Suppressor macrophage (primary cell): ENCODE results near the gene SEC22B.
A peak's percentile ranks its signal among the peaks of the same experiment; 100 is the strongest.
"Not testable (repeated sequence)": the region's sequence is repeated elsewhere in the genome, so short reads cannot be mapped to it uniquely, and the experiment has no call there.

Source experiments
- DNase-seq, 4 experiments: peaks; one replicate each; pipeline ENCODE4 v3.0.0-alpha.2; 2020 to 2022
- total RNA-seq, 17 experiments: gene quantifications; one replicate each; lab custom pipeline; 2026; ENCODE audit warnings: mixed read lengths in 6 of 17, inconsistent platforms in 3 of 17; lab: John Stamatoyannopoulos, UW

The SEC22B gene
- 62.9 to 143 (median 105) reads per million in 17 experiments for total RNA-seq

DNA sequence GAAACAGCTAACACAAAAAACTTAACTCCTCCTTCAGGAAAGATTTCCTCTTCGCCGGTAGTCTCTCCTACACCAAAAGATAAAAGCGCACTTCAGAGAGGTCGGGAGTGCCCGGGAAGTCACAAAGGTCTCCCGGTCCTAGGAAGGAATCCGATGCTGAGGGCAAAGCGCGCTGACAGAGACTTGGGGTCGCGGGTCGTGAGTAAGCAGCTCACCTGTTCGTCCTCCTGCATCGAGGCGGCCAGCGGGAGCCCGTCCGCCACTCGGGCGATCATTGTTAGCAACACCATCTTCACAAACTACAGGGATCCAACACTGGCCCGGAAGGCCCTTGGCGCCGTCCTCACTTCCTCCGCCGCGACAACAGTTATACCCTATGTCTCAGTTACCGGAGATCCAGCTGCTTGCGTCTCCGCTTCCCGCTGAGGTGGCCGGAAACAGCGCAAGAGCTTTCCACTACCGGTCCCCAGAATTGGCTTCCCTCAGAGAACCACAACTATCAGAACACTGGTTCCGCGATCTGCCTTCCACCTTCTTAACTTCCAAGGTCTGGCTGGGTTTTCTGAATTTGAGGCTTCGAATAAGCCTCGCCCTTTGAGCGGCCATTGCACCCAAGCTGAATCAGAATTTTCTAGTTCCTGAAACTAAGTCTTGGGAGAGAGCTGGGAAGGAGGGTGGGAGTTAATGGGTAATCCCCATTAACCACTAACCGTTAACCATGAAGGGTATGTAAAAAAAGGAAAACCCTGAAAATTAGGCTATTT is at the start of gene SEC22B:
Gene SEC22B, minus strand, starts transcription at position 429 of the 764 bp plus-strand sequence. Its CDS starts 139 bp downstream, at position 290.
- DNase-seq: peak; percentile 94 to 96 (median 96)

DNA sequence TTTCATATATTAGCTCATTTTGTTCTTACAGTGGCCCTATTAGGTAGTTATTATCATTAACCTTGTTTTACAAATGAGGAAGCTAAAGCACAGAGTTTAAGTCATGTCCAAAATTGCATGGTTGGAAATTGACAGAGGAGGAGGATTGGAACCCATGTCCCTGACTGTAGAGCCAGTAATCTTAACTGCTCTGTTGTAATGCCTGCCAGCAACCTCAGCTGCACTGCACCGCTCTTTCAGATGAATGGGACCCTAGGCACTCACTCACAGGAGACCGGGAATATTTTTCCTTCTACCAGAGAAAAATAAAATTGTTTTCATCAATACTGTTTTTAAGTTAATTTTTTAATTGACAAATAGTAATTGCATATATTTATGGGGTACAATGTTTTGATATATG is 41.6 kb upstream of the SEC22B start:
- DNase-seq: peak in 1 of 4 experiments; percentile 2

DNA sequence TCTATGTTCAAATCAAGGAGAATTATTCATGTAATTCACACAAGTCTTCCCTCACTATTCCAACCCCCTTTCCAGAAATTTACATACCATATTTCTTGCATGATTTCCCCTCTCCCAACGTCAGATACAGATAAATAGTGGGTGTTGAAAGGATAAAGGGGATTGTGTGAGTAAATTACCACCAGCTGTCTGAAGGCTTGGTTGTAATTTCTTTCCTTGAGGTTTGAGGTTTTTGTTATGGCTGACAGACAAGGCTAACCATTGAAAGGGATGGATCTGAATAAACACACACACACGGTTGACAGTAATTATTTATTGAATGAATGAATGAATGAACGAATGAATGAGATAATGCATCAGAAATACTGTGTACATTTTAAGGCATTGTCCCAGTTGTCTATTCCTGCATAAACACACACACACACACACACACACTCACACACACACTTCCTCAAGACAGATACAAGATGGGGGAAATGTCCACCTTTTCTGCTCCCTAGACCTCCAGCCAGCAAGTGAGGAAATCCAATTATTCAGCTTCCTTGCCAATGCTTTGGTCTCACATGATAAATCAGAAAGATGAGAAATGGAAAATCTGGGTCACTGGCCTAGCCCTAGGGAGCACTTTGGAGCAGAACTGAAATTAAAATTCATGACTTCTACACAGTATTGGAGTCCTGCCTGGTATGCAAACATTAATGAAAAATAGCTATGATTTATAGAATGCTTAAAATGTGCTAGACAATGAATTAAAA is 41.0 kb upstream of the SEC22B start:
- DNase-seq: peak in 2 of 4 experiments; percentile 4 to 5

DNA sequence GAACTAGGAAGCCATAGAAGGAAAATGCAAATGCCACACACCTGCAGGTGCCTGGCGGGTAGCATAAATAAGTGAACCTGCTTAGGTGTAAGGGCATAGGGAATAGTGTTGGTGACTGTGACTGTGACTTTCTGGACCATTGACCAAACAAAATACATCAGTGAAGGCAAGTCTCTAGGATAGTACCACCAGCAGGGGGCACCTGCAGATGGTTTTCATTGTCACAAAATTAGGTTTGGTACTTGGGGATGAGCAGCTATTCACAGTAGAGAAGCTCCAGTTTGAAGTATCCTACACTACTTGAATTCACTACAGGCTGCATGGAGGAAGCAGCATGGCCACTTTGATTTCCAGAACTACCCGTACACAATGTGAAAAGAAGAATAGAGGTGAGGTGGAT is 37.3 kb upstream of the SEC22B start:
- DNase-seq: not testable (repeated sequence)

DNA sequence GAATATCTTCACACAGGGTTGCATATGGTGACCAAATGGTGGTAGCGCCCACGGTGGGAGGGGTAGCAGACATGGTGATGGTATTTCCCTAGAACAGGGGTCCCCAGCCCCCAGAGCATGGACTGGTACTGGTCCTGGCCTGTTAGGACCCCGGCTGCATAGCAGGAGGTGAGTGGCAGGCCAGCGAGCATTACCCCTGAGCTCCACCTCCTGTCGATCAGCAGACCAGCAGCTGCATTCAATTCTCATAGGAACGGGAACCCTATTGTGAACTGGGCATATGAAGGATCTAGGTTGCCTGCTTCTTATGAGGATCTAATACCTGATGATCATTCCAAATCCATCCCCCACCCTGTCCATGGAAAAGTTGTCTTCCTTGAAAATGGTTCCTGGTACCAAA is 34.4 kb upstream of the SEC22B start:
- not testable (repeated sequence) for DNase-seq

DNA sequence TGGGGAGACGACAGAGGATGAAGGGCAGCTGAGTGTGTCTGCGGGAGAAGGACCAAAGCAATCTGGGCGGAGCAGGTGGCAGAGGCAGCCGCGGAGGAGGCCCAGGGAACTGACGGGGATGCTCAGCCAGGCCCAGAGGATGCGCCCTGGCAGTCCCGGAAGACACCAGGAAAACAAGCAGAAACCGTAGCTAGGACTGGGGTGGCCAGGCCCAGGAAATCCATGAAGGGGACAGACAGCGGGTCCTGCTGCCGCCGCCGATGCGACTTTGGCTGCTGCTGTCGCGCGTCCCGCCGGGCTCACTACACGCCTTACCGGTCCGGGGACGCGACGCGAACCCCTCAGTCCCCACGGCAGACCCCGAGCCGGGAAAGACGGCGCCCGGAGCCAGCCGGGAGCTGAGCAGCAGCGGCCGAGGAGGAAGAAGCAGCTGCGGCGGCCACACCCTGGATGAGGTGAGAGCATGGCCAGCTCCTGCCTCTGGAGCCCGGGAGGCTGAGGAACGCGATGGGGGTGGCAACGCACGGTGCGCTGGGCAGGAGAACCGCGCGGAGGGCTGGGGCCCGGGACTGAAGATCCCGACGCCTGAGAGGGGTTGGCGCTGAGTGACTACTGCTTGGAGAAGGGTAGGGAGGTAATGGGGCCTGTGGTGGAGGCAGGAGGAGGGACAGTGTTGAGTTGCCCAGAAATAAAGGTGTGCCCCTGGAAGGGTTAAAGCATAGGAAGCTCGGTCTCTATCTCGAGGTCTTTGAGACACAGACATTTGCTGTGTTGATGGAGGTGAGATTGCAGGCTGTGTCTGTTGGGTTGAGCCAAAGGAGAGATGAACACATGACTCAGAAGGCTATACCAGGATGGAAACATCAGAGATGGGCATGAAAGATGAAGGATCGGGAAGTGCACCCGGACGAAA is 20.8 kb upstream of the SEC22B start:
- DNase-seq: peak in 1 of 4 experiments; percentile 5

DNA sequence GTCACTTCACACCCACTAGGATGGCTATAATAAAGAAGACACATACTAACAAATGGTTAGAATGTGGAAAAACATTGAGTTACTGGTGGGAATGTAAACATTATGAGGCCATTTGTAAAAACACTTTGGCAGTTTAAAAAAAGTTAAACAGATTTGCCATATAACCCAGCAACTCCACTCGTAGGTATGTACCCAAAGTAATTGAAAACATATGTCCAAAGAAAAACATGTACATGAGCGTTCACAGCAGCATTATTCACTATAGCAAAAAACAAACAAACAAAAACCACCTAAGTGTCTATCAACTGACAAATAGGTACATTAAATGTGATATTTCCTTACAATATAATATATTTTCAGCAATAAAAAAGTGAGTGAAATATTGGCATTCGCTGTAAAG is 12.3 kb upstream of the SEC22B start:
- not testable (repeated sequence) for DNase-seq

DNA sequence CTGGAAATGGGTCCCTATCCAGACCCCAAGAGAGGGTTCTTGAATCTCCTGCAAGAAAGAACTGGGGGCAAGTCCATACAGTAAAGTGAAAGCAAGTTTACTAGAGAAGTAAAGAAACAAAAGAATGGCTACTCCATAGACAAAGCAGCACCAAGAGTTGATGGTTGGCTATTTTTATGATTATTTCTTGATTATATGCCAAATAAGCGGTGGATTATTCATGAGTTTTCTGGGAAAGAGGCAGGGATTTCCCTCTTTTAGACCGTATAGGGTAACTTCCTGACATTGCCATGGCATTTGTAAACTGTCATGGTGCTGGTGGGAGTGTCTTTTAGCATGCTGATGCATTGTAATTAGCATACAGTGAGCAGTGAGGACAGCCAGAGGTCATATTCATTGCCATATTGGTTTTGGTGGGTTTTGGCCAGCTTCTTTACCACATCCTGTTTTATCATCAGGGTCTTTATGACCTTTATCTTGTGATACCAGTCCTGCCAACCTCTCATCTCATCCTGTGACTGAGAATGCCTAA is 5.9 kb upstream of the SEC22B start:
- not testable (repeated sequence) for DNase-seq

DNA sequence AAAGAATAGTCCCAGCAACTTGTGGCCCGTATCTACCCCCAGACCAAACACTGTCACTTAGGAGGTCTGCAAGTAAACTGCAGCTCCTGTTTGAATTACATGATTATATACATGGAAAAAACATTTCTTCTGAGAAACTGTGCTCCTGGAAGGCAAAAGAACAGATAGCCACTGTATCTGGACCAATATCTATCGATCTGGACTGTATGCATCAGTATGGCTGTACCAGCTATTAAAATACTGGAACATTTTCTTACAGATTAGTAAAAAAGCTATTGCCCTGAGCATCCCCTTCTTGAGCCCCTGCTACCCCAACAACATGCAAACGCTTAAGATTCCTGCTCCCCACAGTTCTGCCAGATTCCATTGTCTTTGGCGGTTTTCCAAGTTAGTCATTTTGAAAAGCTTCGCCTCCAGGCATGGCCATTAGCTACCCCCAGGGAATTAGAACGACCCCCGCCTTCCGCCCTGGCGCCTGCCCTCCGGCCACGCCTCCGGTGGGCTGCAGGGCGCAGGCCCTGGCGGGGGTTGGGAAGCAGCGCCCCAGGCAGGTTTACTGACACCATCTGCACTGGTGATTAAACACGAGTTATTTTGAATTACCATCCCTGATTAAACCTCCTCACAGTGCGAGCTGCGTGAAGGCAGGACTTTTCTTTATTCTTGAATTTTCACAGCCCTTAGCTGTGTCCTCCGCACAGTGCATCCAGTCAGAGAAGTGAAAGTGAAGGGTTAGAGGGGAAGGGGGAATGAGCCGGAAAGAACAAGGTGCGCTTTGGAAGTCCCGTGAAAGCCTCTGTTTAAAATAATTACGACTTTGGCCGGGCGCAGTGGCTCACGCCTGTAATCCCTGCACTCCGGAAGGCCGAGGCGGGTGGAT is 3.7 kb upstream of the SEC22B start:
- DNase-seq: peak in 1 of 4 experiments; percentile 2

DNA sequence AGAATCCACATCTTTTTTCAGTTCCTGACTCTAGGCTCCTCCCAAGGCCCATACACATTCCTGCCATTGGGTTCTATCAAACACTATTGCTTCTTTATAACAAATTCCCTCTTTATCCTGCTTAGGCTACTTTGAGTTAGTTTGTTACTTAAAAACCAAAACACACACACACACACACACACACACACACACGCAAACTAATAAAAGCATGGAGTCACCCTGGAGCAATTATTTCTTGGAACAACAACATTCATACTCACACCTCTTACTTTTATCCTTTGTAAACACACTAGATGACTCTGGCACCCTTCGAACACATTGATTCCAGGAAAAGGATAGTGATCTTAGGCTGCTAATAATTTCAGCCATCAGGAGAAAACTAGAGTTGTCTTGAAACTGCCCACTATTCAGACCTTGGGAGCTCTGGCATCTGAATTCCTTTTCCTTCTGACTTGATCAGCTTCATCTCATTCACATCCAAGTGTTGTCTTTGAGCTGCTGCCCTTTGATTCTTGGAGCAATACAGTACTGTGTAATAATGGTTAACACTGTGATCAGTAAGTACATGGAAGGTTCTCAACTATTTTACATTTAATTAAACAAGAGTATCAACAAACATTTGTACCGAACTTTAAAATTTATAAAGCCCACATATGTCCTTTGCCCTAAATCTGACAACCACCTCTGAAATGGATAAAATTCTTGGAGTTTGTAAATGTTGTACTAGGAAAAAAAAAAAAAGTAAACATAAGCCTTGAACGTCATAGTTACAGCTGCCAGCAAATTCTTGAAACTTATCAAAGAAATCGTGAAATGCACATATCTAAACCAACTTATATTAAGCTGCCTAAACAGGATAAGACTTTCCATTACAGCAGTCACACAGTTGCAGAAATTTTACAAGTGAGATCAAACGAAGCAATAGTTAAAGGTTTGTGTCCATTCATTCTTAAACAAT is 2.8 kb upstream of the SEC22B start:
- DNase-seq: no peak

DNA sequence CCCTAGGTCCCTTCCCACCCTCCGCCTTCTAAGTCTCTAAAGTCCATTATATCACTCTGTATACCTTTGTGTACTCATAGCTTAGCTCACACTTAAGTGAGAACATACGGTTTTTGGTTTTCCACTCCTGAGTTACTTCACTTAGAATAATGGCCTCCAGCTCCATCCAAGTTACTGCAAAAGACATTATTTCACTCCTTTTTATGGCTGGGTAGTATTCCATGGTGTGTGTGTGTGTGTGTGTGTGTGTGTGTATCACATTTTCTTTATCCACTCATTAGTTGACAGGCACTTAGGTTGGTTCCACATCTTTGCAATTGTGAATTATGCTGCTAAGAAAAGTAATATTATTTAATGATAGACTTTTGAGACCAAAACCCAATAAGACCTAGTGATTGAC is 1.7 kb upstream of the SEC22B start:
- not testable (repeated sequence) for DNase-seq

DNA sequence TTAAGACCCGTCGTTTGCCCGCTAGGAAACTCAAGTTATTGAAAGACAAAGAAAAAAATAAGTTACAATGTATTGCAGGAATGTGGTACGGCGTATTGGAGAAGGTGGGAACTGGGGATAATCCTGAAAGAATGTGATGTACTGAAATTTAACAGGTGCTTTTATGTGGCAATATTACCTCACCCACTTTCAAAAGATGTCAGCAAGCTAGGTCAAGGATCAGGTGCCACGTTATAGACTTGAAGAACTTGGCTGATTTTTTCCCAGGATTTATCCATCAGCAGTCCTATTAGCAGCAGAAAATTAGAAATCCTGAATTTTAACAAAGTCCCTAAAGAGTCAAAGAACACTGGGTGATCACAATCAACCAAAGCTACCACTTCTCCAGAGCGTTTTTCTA is 632 bp downstream of the SEC22B start:
- peak in 1 of 4 experiments; percentile 11 for DNase-seq

DNA sequence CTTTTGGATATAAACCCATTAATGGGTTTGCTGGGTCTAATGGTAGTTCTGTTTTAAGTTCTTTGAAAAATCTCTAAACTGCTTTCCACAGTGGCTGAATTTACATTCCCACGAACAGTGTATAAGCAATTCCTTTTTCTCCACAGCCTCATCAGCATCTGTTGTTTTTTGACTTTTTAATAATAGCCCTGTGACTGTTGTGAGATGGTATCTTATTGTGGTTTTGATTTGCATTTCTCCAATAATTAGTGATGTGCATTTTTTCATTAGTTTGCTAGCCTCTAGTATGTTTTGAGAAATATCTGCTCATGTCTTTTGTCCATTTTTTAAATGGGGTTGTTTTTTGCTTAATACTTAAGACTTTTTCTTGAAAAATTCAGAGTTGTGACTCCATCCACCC is 11.6 kb downstream of the SEC22B start:
- not testable (repeated sequence) for DNase-seq

DNA sequence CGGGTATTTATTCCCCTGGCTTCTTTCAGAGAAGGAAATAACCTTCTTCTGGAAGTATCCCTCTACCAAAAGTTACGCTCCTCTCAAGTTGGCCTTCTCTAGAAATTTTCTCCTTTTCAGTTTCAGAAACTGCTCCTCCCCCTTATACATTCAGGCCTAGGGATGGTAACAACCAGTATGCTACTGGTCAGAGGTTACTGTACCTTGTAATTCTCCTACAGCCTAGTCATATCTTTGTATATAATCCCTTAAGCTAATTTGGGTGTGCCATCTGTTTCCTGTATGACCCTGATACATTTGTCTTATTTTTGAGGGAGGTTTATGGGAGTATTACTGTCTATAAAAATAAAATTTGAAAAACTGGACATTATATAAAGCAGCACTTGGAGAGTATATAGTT is 14.3 kb downstream of the SEC22B start:
- not testable (repeated sequence) for DNase-seq

DNA sequence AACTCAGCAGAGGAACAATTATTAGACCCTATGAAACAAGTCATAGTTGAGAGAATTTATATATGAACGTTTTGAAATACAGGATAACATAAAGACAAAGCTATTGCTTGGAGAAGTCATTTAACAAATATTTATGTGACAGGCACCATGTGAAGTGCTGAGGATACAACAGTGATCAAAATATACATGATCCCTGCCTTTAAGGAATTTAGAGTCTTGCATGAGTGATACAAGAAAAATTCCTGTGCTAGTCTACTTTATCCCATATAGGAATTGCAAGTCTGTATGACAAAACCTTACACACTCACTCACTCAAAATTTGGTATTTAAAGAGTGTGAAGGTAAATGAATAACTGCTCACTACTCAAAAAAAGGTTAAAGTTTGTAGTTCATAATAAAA is 17.8 kb downstream of the SEC22B start:
- not testable (repeated sequence) for DNase-seq

DNA sequence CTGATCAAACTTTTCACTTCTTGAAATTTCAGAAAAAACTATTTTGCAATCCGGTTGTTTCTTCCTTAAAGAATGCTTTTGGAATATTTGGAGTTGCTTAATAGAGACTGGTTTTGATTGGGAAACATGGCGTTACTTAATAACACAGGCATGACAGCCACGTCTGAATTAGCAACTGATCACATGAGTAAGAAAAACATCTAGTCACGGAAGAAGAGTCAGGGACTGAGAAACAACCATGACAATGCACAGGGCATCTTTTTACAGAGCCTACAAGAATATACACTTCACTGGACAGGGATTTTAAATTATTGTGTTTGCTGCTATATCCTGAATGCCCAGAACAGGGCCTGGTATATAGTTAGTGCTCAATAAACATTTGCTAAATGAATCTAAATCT is 18.2 kb downstream of the SEC22B start:
- not testable (repeated sequence) for DNase-seq

DNA sequence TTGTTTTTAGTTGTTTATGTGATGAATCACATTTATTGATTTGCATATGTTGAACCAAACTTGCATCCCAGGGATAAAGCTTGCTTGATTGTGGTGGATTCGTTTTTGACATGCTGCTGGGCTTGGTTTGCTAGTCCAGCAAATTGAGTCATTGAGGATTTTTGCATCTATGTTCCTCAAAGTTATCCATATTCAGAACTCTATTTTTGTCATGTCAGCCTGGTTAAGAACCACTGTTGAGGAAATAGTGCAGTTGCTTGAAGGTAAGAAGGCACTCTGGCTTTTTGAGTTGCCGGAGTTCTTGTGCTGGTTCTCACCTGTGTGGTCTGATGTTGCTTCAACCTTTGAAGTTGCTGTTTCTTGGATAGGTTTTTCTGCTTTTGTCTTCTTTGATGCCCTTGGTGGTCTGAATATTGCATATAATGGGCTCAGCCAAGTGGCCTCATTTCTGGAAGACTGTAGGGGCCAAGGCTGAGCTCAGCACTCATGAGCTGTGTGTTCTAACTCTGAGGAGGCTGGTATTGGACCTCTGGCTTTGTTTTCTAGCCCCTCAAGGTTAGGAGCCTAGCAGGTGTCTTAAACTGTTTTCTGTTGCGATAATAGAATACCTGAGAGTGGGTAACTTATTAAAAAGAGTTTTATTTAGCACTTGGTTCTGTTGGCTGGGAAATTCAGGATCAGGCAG is 26.0 kb downstream of the SEC22B start:
- DNase-seq: not testable (repeated sequence)

DNA sequence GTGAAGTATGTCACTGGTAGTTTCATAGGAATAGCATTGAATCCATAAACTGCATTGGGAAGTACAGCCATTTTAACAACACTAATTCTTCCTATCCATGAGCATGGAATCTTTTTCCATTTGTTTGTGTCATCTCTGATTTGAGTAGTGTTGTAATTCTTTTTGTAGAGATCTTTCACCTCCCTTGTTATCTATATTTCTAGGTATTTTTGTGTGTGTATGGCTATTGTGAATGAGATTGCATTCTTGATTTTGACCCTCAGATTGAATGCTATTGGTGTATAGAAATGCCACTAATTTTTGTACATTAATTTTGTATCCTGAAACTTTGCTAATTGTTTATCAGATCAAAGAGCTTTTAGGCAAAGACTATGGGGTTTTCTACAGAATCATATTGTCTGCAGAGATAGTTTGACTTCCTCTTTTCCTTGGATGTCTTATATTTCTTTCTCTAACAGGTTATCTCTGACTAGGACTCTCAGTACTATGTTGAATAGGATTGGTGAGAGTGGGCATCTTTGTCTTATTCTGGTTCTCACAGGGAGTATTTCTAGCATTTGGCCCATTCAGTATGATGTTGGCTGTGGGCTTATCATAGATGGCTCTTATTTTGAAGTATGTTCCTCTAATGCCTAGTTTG is 26.8 kb downstream of the SEC22B start:
- not testable (repeated sequence) for DNase-seq

DNA sequence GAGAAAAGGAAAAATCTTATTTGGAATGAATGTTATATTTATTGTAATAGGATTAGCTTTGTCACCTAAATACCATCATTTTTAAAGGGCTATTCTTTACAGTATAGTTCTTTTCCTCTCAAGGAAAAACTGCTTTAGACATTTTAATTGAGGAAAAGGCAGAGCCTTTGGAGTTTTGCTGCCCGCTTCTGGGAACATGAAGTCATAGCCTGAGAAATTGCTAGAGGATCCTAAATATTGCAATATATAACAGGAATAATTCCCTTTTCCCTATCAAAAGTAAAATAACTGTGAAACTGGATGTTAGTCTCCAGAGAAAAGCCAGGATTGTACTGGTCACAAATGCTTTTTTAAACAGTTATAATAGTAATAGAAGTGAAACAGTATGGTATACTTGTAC is 30.5 kb downstream of the SEC22B start:
- peak; percentile 35 to 45 (median 44) for DNase-seq
